Measurements from ENCODE around the gene LRRC42.

Gene LRRC42

GRCh38 chr1:54009406-54009805 is 63.3 kb downstream of the LRRC42 start:
- no peak for DNase-seq

- DNase-seq, result no peak
These were observed 64.4 kb downstream of the LRRC42 start for GRCh38 chr1:54010415-54011117.

GRCh38 chr1:54011316-54012007 is 65.3 kb downstream of the LRRC42 start:
- no peak for DNase-seq

GRCh38 chr1:54012008-54012325 is 65.8 kb downstream of the LRRC42 start:
- DNase-seq, result no peak

GRCh38 chr1:54012863-54013262 is 66.7 kb downstream of the LRRC42 start:
- DNase-seq, result no peak

GRCh38 chr1:54013393-54014008 is 67.4 kb downstream of the LRRC42 start:
- DNase-seq, result no peak

GRCh38 chr1:54014009-54014629 is 68.0 kb downstream of the LRRC42 start:
- DNase-seq, result no peak

- no peak for DNase-seq
These were observed 70.5 kb downstream of the LRRC42 start for GRCh38 chr1:54016343-54017282.

All from NCI-H2107 (cell line).